DND-41 (cell line): ENCODE measurements around the gene CD2AP.

Experiments
- EZH2 ChIP-seq: IDR thresholded peaks from 3 replicates; pipeline ENCODE4 v1.6.1; 2012; ENCODE audit warnings: borderline replicate concordance, low read depth, mild to moderate bottlenecking, moderate library complexity, low read length, inconsistent platforms; ENCODE audit not compliant: severe bottlenecking
- TF ChIP-seq, protein P1 (sequence below): IDR thresholded peaks from 2 replicates; pipeline ENCODE4 v1.5.1; 2012; ENCODE audit warnings: borderline replicate concordance, low read length, moderate library complexity, mild to moderate bottlenecking; ENCODE audit not compliant: poor library complexity, severe bottlenecking; ENCODE audit errors: extremely low read depth

- TF ChIP-seq, protein P1, sequence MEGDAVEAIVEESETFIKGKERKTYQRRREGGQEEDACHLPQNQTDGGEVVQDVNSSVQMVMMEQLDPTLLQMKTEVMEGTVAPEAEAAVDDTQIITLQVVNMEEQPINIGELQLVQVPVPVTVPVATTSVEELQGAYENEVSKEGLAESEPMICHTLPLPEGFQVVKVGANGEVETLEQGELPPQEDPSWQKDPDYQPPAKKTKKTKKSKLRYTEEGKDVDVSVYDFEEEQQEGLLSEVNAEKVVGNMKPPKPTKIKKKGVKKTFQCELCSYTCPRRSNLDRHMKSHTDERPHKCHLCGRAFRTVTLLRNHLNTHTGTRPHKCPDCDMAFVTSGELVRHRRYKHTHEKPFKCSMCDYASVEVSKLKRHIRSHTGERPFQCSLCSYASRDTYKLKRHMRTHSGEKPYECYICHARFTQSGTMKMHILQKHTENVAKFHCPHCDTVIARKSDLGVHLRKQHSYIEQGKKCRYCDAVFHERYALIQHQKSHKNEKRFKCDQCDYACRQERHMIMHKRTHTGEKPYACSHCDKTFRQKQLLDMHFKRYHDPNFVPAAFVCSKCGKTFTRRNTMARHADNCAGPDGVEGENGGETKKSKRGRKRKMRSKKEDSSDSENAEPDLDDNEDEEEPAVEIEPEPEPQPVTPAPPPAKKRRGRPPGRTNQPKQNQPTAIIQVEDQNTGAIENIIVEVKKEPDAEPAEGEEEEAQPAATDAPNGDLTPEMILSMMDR: no peak
- TF ChIP-seq EZH2: no peak
Observed at GRCh38 chr6:47529734-47530133, 52.1 kb downstream of the CD2AP start.
